HG02798 (cell line): Measurements from ENCODE around the gene RFX1.

Experiments used
- ATAC-seq: cut with Tn5 transposase; IDR thresholded peaks from one replicate; pipeline ENCODE4 v1.9.1; 2021; ENCODE audit warnings: mild to moderate bottlenecking; ENCODE audit not compliant: unreplicated experiment, poor library complexity

RFX1 gene

DNA sequence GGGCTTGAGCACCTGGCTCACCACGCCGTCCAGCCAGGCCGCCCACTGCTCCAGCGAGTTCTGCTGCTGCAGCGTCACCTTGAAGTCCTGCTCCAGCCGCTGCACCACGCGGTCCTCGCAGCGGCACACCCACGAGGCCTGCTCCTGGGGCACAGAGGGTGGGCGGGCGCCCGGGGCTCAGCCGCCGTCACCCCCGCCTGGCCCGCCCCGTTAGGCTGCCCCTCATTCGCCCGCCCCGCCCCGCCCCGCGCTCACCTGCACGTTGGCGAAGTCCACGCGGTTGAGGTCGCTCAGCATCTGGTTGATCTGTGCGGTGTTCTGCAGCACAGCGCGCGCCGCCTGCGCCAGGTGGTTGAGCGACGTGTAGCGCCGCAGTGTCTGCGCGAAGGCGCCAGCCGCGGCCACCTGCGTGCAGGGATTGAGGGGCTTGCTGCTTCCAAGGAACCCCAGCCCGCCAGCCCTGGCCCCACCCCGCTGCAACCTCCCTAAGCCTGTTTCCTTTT lies 42.5 kb downstream of the RFX1 start:
- ATAC-seq = no peak

DNA sequence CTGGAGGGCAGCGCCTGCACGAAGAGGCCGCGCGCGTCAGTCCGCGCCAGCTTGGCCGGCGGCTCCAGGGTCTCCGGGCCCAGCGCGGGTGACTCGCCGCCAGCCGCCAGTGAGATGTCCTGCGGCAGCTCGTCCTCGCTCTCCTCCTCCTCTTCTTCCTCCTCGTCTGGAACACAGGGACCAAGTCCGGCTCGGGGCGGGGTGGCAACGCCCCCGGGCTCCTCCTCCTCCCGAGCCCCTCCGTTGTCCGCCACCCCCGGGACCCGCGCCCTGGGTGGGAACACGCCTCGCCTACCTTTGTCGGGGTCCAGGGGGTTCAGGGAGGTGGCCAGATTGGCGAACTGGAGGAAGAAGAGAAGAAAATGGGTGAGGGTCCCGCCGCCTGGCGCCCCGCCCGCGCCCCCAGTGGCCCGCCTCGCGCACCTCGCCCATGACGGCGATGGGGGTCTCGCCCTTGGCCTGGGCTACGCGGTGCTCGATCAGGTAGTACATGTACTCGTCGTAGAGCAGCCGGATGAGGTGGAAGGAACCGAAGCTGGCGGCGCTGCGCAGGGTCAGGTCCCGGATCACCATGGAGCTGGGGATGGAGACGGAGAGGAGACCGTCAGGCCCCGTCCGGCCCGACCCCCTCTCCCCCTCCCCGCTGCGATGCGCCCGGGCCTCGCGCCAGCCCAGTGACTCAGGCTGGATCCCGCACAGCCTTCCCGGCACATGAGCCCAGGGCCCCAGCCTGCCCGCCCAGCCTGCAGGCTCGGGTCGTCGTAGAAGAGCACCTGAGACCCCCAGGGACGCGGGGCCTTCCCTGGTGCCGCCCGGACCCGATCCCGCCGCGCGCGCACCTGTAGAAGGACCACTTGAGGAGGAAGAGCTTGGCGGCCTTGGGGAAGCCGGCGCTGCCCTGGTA lies 43.2 kb downstream of the RFX1 start:
- no peak for ATAC-seq

DNA sequence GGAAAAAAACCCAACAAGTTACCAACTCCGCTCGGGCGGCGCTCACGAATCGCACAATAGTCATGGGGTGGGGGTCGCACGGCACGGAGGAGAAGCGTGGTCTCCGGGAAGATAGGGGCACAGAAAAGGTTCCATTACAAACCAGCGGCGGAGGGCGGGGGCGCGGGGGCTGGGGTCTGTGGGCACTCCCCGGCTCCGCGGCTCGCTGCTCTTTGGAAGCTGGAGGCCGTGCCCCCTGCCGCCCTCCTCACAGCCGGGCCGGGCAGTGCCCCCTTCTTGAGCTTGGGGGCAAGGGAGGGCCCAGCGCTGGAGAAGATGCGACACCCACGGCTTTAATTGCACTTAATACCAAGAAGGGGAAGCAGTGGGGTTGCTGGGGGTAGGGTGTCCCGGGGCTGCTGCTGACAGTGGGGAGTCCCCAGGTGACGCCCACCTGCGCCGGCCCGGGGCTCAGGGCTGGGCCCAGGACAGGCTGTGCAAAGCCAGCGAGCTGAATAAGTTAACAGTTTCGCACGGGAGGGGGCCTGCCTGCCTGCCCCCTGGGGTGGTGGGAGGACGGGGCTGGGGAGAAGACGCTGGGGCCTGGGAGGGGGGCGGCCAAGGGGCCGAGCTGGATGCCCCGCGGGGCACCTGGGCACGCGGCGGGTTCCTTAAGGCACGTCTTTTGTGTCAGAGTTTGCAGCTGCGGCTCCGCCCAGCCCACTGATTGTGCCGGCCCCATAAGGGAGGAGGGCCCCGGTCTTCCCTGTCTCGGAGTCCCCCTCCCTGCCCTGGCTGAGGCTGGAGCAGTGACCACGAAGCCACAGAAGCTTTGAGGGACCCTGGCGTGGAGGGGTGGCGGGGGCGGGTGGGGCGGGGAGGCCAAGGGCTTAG lies 44.1 kb downstream of the RFX1 start:
- ATAC-seq = no peak

DNA sequence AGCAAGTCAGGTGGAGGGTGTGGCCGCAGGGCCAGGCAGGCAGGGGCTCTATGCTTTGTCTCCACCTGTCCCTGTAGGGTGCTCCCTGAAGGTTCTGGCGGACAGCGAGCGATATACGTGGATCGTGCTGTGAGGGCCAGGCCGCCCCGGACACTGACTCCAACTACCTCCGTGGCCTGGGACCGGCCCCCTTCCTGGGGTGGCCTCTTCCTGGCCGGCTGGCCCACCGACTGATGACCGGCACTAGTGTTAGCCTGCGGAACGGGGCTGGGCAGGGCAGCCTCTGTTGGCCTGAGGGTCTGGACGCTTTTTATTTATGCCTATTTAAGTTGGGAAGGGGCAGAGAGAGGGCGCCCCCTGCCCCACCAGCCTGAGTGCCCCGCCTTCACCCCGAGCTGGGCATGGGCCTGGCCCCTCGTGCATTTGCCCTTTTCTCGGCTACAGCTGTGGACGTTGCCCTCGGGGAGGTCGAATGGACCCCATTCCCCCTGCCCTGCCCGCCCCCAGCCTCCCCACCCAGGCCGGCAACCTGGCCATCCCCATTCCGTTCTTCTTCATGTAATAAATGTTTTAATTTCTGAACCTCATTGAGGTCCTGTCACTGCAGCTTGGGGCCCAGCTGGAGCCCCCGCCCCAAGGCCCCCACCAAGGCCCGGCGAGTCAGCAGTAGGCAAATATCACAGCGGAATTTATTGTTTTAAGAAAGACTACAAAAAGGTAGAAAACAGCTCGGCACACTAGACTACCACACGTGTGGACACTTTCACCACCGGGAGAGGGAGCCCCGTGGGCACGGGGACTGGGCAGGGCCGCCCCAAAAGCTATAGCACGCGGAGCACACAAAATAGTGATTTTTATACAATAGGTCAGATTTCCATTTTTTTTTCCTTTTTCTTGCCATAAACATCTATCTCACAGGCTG lies 45.0 kb downstream of the RFX1 start:
- no peak for ATAC-seq

DNA sequence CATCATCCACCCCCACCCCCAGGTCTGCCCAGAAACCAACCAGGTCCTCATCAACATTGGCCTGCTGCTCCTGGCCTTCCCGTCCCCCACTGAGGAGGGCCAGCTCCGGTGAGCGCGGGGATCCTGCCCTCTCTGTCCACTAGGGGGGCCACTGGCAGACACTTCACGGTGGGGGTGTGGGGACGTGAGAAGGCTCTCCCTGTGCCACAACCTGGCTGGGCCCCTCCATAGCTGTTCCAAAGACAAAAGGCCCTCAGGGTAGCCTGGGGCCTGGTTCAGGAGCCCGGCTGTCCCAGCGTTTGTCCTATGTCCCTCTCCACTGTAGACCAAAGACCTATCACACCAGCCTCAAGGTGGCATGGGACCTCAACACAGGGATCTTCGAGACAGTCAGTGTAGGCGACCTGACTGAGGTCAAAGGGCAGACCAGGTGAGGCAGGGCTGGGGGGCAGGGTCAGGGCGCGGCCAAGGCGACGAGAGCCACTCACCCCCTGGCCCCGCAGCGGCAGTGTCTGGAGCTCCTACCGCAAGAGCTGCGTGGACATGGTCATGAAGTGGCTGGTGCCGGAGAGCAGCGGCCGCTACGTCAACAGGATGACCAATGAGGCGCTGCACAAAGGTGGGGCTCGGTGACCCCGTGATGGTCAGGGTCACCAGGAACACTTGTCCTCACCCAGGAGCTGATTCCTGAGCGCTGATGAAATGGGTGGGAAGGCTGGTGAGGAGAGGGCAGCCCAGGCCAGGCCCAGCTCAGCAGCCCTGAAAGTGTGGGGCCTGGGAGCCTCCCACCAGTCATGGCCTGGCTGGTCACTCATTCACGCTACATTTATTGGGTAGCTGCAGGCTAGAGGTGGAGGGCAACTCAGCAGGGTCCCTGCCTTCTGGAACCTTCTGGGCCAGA lies 45.9 kb downstream of the RFX1 start:
- ATAC-seq = no peak

- ATAC-seq = no peak
Measured at GRCh38 chr19:13959141-13959961, 46.8 kb downstream of the RFX1 start.

DNA sequence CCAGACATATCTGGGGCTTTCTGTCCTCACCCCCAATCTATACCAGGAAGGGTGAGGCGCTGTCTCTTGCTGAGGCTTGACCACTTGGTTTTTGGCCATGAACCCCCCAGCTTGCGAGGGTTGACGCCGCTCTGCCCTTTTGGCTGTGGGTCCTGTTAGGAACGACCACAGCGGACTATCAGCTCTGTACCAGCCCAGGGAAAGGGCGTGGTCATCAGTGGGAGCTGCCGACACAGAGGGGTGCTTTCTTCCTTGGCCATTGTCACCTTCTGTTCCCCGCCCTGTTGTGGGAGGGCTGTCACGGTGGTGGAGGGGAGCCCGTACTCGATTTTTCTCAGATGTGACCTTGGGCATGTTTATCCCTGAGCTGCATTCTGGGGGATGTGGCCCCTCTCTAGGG lies 48.1 kb downstream of the RFX1 start:
- no peak for ATAC-seq

GRCh38 chr19:13957051-13957450 lies 49.1 kb downstream of the RFX1 start:
- ATAC-seq = no peak

GRCh38 chr19:13956365-13956744 lies 49.8 kb downstream of the RFX1 start:
- ATAC-seq = no peak

GRCh38 chr19:13955662-13956364 lies 50.3 kb downstream of the RFX1 start:
- ATAC-seq = no peak

DNA sequence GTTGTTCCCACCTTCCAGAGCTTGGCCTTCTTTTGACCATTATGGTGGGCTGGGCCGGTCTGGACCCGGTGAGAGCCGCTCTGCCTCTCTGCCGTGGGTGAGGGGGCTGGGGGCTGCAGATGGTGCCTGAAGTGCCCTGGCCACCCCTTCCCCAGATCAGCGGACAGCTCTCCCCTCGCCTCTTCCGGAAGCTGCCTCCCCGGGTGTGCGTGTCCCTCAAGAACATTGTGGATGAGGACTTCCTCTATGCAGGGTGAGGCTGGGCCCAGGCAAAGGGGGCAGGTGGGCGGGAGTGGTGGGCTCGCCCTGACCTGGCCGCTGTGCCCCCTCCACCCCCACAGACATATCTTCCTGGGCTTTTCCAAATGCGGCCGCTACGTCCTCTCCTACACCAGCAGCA lies 51.9 kb downstream of the RFX1 start:
- no peak for ATAC-seq

- ATAC-seq = no peak
Measured at GRCh38 chr19:13952931-13953531, 53.1 kb downstream of the RFX1 start.

DNA sequence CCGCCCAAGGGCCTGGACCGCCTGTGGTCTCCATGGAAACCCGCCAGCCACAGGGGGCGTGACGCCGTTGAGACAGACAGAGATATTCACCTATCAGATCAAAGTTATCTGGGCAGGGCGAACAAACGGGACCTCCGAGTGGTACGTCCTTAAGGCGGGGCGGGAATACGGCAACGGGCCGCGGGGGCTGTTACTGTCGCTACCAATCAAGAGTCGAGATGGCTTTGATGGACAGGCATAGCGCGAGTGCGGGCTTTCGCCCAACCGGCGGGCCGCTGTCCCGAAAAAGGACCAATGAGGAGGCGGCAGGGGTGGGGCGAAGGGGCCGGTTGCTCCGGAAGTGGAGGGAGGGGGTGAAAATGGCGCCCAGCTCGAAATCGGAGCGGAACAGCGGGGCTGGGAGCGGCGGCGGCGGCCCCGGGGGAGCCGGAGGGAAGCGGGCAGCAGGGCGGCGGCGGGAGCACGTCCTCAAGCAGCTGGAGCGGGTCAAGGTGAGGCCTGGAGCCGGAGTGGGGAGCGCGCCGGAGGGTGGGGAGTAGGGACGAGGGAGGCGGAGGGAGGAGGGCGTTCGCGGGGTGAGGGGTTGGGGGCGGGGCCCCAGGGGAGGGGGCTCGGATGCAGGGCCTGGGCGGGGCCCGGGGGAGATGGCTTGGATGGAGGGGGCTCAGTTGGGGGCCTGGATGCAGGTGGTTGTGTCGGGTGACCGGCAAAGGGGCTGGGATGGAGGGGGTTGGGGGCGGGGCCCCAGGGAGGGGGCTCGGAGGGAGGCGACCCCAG lies 53.8 kb downstream of the RFX1 start, which contains the start of gene DCAF15:
Gene DCAF15, plus strand, starts transcription at position 356 of the 777 bp plus-strand sequence. Its CDS starts 4 bp downstream, at position 360.
- ATAC-seq = peak; percentile 98

- no peak for ATAC-seq
Measured at GRCh38 chr19:13951799-13952153, 54.3 kb downstream of the RFX1 start.

DNA sequence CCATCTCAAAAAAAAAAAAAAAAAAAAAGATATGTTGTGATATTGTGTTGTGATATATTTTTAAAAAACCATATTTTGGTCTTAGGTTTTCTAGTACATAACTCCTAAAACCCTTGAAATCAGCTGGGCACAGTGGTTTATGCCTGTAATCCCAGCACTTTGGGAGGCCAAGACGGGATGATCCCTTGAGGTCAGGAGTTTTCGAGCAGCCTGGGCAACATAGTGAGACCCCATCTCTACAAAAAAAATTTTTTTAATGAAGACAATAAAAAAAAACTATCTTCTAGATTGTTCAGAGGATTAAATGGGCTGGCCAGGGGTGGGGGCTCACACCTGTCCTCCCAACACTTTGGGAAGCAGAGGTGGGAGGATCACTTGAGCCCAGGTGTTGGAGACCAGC lies 55.1 kb downstream of the RFX1 start:
- no peak for ATAC-seq

DNA sequence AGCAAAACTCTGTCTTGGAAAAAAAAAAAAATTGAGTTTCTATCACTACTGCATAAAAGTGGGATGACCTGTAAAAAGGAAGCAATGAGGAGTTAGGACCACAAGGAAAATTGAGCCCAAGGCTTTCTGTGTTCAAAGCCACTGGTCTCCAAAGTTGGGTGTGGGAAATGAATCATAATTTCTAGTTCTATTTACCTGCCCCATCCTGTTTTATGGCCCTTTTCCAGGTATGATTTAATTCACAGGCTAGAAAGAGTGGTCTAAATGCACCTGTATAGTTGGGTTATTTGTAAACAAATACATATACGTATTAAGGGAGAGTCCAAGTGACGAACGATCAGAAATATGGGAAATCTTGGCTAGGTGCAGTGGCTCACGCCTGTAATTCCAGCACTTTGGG lies 59.7 kb downstream of the RFX1 start:
- ATAC-seq = no peak
